ENCODE data around the gene SLC10A6. TPM values are rescaled to one million over a fixed set of nuclear protein-coding genes. Genes with fewer than 3 reads are reported as not detected.

Gene SLC10A6
- total RNA-seq, 1 experiment from 2014 or later, result not detected

DNA sequence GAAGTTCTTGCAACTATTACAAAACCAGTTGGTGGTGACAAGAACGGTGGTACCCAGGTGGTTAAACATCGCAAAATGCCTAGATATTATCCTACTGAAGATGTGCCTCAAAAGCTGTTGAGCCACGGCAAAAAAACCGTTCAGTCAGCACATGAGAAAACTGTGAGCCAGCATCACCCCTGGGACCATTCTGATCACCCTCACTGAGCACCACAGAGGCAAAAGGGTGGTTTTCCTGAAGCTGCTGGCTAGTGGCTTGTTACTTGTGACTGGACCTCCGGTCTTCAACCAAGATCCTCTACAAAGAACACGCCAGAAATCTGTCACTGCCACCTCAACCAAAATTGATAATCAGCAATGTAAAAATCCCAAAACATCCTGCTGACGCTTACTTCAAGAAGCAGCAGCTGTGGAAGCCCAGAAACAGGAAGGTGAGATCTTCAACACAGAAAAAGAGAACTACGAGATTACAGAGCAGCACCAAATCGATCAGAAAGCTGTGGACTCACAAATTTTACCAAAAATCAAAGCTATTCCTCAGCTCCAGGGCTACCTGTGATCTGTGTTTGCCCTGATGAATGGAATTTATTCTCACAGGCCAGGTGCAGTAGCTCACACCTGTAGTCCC is 21.4 kb upstream of the SLC10A6 start:
- BruUV-seq (replicated peaks), result no TSS peak
- CTCF ChIA-PET, result no interaction called here
- H3K27me3 ChIP-seq (replicated peaks; ENCODE audit: control insufficient read depth, insufficient read depth, low read length), result no peaks in the 10 kb centered on the region
- DNase-seq, result no peak
- no peaks in the 10 kb centered on the region for H3K9me3 ChIP-seq
- H3K4me3 ChIP-seq (ENCODE audit: low read depth, low read length), result no peak overlapping the region
- TF ChIP-seq, protein P1, sequence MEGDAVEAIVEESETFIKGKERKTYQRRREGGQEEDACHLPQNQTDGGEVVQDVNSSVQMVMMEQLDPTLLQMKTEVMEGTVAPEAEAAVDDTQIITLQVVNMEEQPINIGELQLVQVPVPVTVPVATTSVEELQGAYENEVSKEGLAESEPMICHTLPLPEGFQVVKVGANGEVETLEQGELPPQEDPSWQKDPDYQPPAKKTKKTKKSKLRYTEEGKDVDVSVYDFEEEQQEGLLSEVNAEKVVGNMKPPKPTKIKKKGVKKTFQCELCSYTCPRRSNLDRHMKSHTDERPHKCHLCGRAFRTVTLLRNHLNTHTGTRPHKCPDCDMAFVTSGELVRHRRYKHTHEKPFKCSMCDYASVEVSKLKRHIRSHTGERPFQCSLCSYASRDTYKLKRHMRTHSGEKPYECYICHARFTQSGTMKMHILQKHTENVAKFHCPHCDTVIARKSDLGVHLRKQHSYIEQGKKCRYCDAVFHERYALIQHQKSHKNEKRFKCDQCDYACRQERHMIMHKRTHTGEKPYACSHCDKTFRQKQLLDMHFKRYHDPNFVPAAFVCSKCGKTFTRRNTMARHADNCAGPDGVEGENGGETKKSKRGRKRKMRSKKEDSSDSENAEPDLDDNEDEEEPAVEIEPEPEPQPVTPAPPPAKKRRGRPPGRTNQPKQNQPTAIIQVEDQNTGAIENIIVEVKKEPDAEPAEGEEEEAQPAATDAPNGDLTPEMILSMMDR (IDR thresholded peaks at IDR 0.05; ENCODE audit: insufficient read depth in 1 of 2, low read depth in 1 of 2, low read length in 1 of 2, severe bottlenecking in 1 of 2, unreplicated experiment in 1 of 2), result no peak
- H3K36me3 Mint-ChIP-seq (ENCODE audit: insufficient read depth, unreplicated experiment), result no peaks in the 10 kb centered on the region
- H3K9me3 Mint-ChIP-seq (ENCODE audit: unreplicated experiment), result no peaks in the 10 kb centered on the region
- no peaks in the 10 kb centered on the region for H3K36me3 ChIP-seq (ENCODE audit: control insufficient read depth, insufficient read depth, low read length)
- no peak overlapping the region for H3K4me3 Mint-ChIP-seq (ENCODE audit: unreplicated experiment)
- H3K27ac Mint-ChIP-seq (ENCODE audit: unreplicated experiment), result no peak overlapping the region
- intact Hi-C loops (cut with micrococcal nuclease; ENCODE audit: unreplicated experiment), result no loop called here
- H3K4me1 Mint-ChIP-seq (ENCODE audit: low read depth, unreplicated experiment), result no peaks in the 10 kb centered on the region
- no peaks in the 10 kb centered on the region for H3K27me3 Mint-ChIP-seq (ENCODE audit: insufficient read depth, unreplicated experiment)
- POLR2A ChIA-PET, result no interaction called here
- no peaks in the 10 kb centered on the region for H3K4me1 ChIP-seq

- Mint-ChIP-seq H3K27ac (ENCODE audit: unreplicated experiment) (no peak overlapping the region), H3K4me1 (ENCODE audit: low read depth, unreplicated experiment) (peaks cover 7% of the 10 kb centered on the region), H3K9me3 (ENCODE audit: unreplicated experiment) (no peaks in the 10 kb centered on the region), H3K36me3 (ENCODE audit: insufficient read depth, unreplicated experiment) (no peaks in the 10 kb centered on the region), H3K27me3 (ENCODE audit: insufficient read depth, unreplicated experiment) (no peaks in the 10 kb centered on the region), H3K4me3 (ENCODE audit: unreplicated experiment) (no peak overlapping the region)
- peaks cover 10% of the 10 kb centered on the region for H3K4me1 ChIP-seq
- BruUV-seq (replicated peaks), result no TSS peak
- H3K27me3 ChIP-seq (replicated peaks; ENCODE audit: control insufficient read depth, insufficient read depth, low read length), result no peaks in the 10 kb centered on the region
- no peaks in the 10 kb centered on the region for H3K36me3 ChIP-seq (ENCODE audit: control insufficient read depth, insufficient read depth, low read length)
- TF ChIP-seq, protein P1 (IDR thresholded peaks at IDR 0.05; ENCODE audit: insufficient read depth in 1 of 2, low read depth in 1 of 2, low read length in 1 of 2, severe bottlenecking in 1 of 2, unreplicated experiment in 1 of 2), result no peak
- H3K9me3 ChIP-seq, result no peaks in the 10 kb centered on the region
- intact Hi-C loops (cut with micrococcal nuclease; ENCODE audit: unreplicated experiment), result loop anchor here (5.0 kb wide), 1 partner anchor 35 kb away; the partner anchor contains the start of gene C4orf36
- DNase-seq, result no peak
- ChIA-PET CTCF (no interaction called here), POLR2A (no interaction called here)
- no peak overlapping the region for H3K4me3 ChIP-seq (ENCODE audit: low read depth, low read length)
Measured at GRCh38 chr4:86857341-86858052, 8.3 kb upstream of the SLC10A6 start.

GRCh38 chr4:86856896-86857295 is 7.7 kb upstream of the SLC10A6 start:
- ChIA-PET CTCF (no interaction called here), POLR2A (no interaction called here)
- TF ChIP-seq, protein P1 (IDR thresholded peaks at IDR 0.05; ENCODE audit: insufficient read depth in 1 of 2, low read depth in 1 of 2, low read length in 1 of 2, severe bottlenecking in 1 of 2, unreplicated experiment in 1 of 2), result no peak
- Histone ChIP-seq H3K4me3 (ENCODE audit: low read depth, low read length) (no peak overlapping the region), H3K27me3 (replicated peaks; ENCODE audit: control insufficient read depth, insufficient read depth, low read length) (no peaks in the 10 kb centered on the region), H3K9me3 (no peaks in the 10 kb centered on the region), H3K36me3 (ENCODE audit: control insufficient read depth, insufficient read depth, low read length) (no peaks in the 10 kb centered on the region), H3K4me1 (peaks cover 10% of the 10 kb centered on the region)
- no TSS peak for BruUV-seq (replicated peaks)
- no peak overlapping the region for H3K4me3 Mint-ChIP-seq (ENCODE audit: unreplicated experiment)
- H3K9me3 Mint-ChIP-seq (ENCODE audit: unreplicated experiment), result no peaks in the 10 kb centered on the region
- intact Hi-C loops (cut with micrococcal nuclease; ENCODE audit: unreplicated experiment), result loop anchor here (5.0 kb wide), 1 partner anchor 35 kb away; the partner anchor contains the start of gene C4orf36
- no peak for DNase-seq
- no peaks in the 10 kb centered on the region for H3K36me3 Mint-ChIP-seq (ENCODE audit: insufficient read depth, unreplicated experiment)
- peaks cover 7% of the 10 kb centered on the region for H3K4me1 Mint-ChIP-seq (ENCODE audit: low read depth, unreplicated experiment)
- H3K27me3 Mint-ChIP-seq (ENCODE audit: insufficient read depth, unreplicated experiment), result no peaks in the 10 kb centered on the region
- H3K27ac Mint-ChIP-seq (ENCODE audit: unreplicated experiment), result no peak overlapping the region

Data from Caco-2 (cell line).